GM23338 (cell line): ENCODE data around the gene STAT3. TPM values are rescaled to one million over a fixed set of nuclear protein-coding genes. Genes with fewer than 3 reads are reported as not detected.

Experiments
- ATAC-seq: fragments of 200-7000 bp; cut with Tn5 transposase; 3 replicates; pipeline ENCODE4 v1.9.1; 2020
- DNase-seq: peaks from one replicate; pipeline ENCODE4 v3.0.0-alpha.2; 2015; ENCODE audit warnings: low spot score
- H2AFZ ChIP-seq: fragments of 200-600 bp; sonication (generic); 2 replicates; pipeline ENCODE4 v1.8.0; 2016; ENCODE audit warnings: antibody characterized with exemption, mild to moderate bottlenecking, moderate library complexity
- H3F3A ChIP-seq: fragments of 200-600 bp; sonication (generic); replicated peaks from 2 replicates; pipeline ENCODE4 v1.8.0; 2017; ENCODE audit warnings: antibody characterized with exemption, mixed run types, low read depth
- H3K27ac ChIP-seq: fragments of 200-600 bp; sonication (generic); 2 replicates; pipeline ENCODE4 v1.6.1; 2016; ENCODE audit warnings: low read depth
- H3K27me3 ChIP-seq: fragments of 200-600 bp; sonication (generic); 2 replicates; pipeline ENCODE4 v1.8.0; 2016; ENCODE audit warnings: mild to moderate bottlenecking, mixed run types, moderate library complexity; ENCODE audit not compliant: insufficient read depth
- H3K36me3 ChIP-seq: fragments of 200-600 bp; sonication (generic); 2 replicates; pipeline ENCODE4 v1.8.0; 2016; ENCODE audit warnings: mild to moderate bottlenecking; ENCODE audit not compliant: insufficient read depth
- H3K4me1 ChIP-seq: fragments of 200-600 bp; sonication (generic); 2 replicates; pipeline ENCODE4 v1.8.0; 2016; ENCODE audit warnings: mild to moderate bottlenecking, moderate library complexity; ENCODE audit not compliant: insufficient read depth
- H3K4me2 ChIP-seq: fragments of 200-600 bp; sonication (generic); 2 replicates; pipeline ENCODE4 v1.7.1; 2017; ENCODE audit warnings: mixed run types
- H3K4me3 ChIP-seq: fragments of 200-600 bp; sonication (generic); 2 replicates; pipeline ENCODE4 v1.6.1; 2016; ENCODE audit warnings: mixed run types
- H3K79me2 ChIP-seq: fragments of 200-600 bp; sonication (generic); replicated peaks from 2 replicates; pipeline ENCODE4 v1.8.0; 2017; ENCODE audit warnings: mild to moderate bottlenecking; ENCODE audit not compliant: insufficient read depth
- H3K9me2 ChIP-seq: fragments of 200-600 bp; sonication (generic); 2 replicates; pipeline ENCODE4 v1.8.0; 2017; ENCODE audit not compliant: insufficient read depth
- H4K20me1 ChIP-seq: fragments of 200-600 bp; sonication (generic); replicated peaks from 2 replicates; pipeline ENCODE4 v1.8.0; 2017; ENCODE audit warnings: mild to moderate bottlenecking; ENCODE audit not compliant: insufficient read depth
- H3K27ac Mint-ChIP-seq: 2 replicates; pipeline ENCODE4 v1.8.0; 2020; ENCODE audit warnings: inconsistent platforms, mild to moderate bottlenecking, moderate library complexity, mixed read lengths
- H3K27me3 Mint-ChIP-seq: 3 replicates; pipeline ENCODE4 v1.8.0; 2022; ENCODE audit warnings: low read depth, mild to moderate bottlenecking, moderate library complexity, mixed read lengths, inconsistent platforms; ENCODE audit not compliant: insufficient read depth, poor library complexity
- H3K36me3 Mint-ChIP-seq: 3 replicates; pipeline ENCODE4 v1.8.0; 2021; ENCODE audit warnings: low read depth, mild to moderate bottlenecking, inconsistent platforms, moderate library complexity, mixed read lengths
- H3K4me1 Mint-ChIP-seq: 3 replicates; pipeline ENCODE4 v1.8.0; 2020; ENCODE audit warnings: mild to moderate bottlenecking, inconsistent platforms, mixed read lengths
- H3K4me3 Mint-ChIP-seq: 3 replicates; pipeline ENCODE4 v1.8.0; 2021; ENCODE audit warnings: moderate library complexity, mild to moderate bottlenecking, inconsistent platforms, mixed read lengths
- H3K9me3 Mint-ChIP-seq: 3 replicates; pipeline ENCODE4 v1.8.0; 2020; ENCODE audit warnings: moderate library complexity, mild to moderate bottlenecking, inconsistent platforms, mixed read lengths
- CREB1 ChIP-seq: fragments of 250-450 bp; sonication (Bioruptor Pico); IDR thresholded peaks from 2 replicates; pipeline ENCODE4 v1.5.0; 2020; ENCODE audit warnings: low read depth, mild to moderate bottlenecking, moderate library complexity
- ETS1 ChIP-seq: IDR thresholded peaks from 2 replicates; pipeline ENCODE4 v1.6.1; 2016; ENCODE audit warnings: antibody characterized with exemption
- EZH2 ChIP-seq: fragments of 200-600 bp; sonication (generic); IDR thresholded peaks from one replicate; pipeline ENCODE4 v1.8.0; 2017; ENCODE audit warnings: antibody characterized with exemption, mild to moderate bottlenecking, low read depth; ENCODE audit not compliant: unreplicated experiment
- EZH2phosphoT487 ChIP-seq: fragments of 200-600 bp; sonication (generic); IDR thresholded peaks from one replicate; pipeline ENCODE4 v1.8.1; 2018; ENCODE audit warnings: antibody characterized with exemption; ENCODE audit not compliant: unreplicated experiment
- JUNB ChIP-seq: IDR thresholded peaks from one replicate; pipeline ENCODE4 v1.6.1; 2016; ENCODE audit warnings: antibody characterized with exemption; ENCODE audit not compliant: unreplicated experiment
- NANOG ChIP-seq: IDR thresholded peaks from 2 replicates; pipeline ENCODE4 v1.6.1; 2016; ENCODE audit warnings: antibody characterized with exemption, borderline replicate concordance
- POLR2AphosphoS5 ChIP-seq: IDR thresholded peaks from 2 replicates; pipeline ENCODE4 v1.6.1; 2016; ENCODE audit warnings: antibody characterized with exemption, low read depth
- STAT1 ChIP-seq: IDR thresholded peaks from one replicate; pipeline ENCODE4 v1.6.1; 2016; ENCODE audit warnings: antibody characterized with exemption; ENCODE audit not compliant: unreplicated experiment
- ZNF114 ChIP-seq: fragments of 250-450 bp; sonication (Bioruptor Pico); IDR thresholded peaks from 2 replicates; pipeline ENCODE4 v1.5.0; 2020; ENCODE audit warnings: mild to moderate bottlenecking, moderate library complexity
- ZNF331 ChIP-seq: fragments of 250-450 bp; sonication (Bioruptor Pico); IDR thresholded peaks from 2 replicates; pipeline ENCODE4 v1.5.0; 2020; ENCODE audit warnings: low read depth, mild to moderate bottlenecking, moderate library complexity
- polyA plus RNA-seq: library from polyadenylated mRNA; unstranded; fragments of >200 nt; fragmentation: Nextera tagmentation; extraction: Ambion mirVana; gene quantifications from 2 replicates; pipeline ENCODE4 v1.2.1, GENCODE V29; 2016
- total RNA-seq: library from RNA; depleted of rRNA; stranded (reverse); fragments of >200 nt; shearing (Covaris generic); gene quantifications from 2 replicates; pipeline ENCODE4 v1.2.3, GENCODE V29; 2014
- TF ChIP-seq, protein P1 (sequence below): IDR thresholded peaks from one replicate; pipeline ENCODE4 v1.6.1; 2018; ENCODE audit warnings: antibody characterized with exemption; ENCODE audit not compliant: unreplicated experiment
- TF ChIP-seq, protein P2 (sequence below): fragments of 250-450 bp; sonication (Bioruptor Pico); IDR thresholded peaks from 2 replicates; pipeline ENCODE4 v1.5.0; 2020; ENCODE audit warnings: mild to moderate bottlenecking, moderate library complexity
- TF ChIP-seq, protein P3 (sequence below), 2 experiments: fragments of 200-600 bp in 1 of 2; sonication (generic) in 1 of 2; conservative IDR thresholded peaks; 2 replicates each; pipeline versions ENCODE4 v1.5.1 to v1.6.1; 2016 to 2017; ENCODE audit warnings: antibody characterized with exemption in 2 of 2, low read depth in 2 of 2, mild to moderate bottlenecking in 2 of 2, moderate library complexity in 1 of 2

STAT3 gene
- total and polyA plus RNA-seq, 2 experiments from 2014 or later, result 49.5 to 78.0 TPM

DNA sequence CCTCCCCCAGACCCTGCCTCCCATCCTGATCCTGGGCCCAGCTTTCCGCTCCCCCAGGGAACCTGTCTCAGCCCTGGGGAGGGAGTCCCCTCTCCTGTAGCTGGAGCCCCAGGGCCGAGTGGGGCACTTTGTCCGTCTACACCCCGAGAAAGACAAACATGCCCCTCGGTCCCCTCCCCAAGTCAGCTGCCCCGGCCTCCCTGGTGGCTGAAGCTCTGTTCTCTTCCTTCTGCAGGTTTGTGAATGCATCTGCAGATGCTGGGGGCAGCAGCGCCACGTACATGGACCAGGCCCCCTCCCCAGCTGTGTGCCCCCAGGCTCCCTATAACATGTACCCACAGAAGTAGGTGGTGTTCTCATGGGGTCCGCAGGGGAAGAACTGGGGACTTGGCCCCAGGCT is 79.1 kb downstream of the STAT3 start:
- peaks cover 38% of the 10 kb centered on the region for H3K4me1 Mint-ChIP-seq
- Histone ChIP-seq H3F3A (peaks cover 15% of the 10 kb centered on the region), H3K4me3 (no peak overlapping the region), H3K36me3 (no peaks in the 10 kb centered on the region), H3K27ac (no peak overlapping the region), H2AFZ (no peak overlapping the region), H3K79me2 (no peaks in the 10 kb centered on the region), H3K4me2 (no peak overlapping the region), H3K4me1 (peaks cover 23% of the 10 kb centered on the region), H3K27me3 (no peaks in the 10 kb centered on the region), H3K9me2 (no peaks in the 10 kb centered on the region), H4K20me1 (no peaks in the 10 kb centered on the region; the same call in 1 of the 2 replicates)
- no peak overlapping the region for H3K27ac Mint-ChIP-seq
- H3K27me3 Mint-ChIP-seq, result peaks cover 18% of the 10 kb centered on the region
- H3K9me3 Mint-ChIP-seq, result no peaks in the 10 kb centered on the region; the same call in 2 of the 3 replicates
- H3K4me3 Mint-ChIP-seq, result no peak overlapping the region
- TF ChIP-seq, protein P1, sequence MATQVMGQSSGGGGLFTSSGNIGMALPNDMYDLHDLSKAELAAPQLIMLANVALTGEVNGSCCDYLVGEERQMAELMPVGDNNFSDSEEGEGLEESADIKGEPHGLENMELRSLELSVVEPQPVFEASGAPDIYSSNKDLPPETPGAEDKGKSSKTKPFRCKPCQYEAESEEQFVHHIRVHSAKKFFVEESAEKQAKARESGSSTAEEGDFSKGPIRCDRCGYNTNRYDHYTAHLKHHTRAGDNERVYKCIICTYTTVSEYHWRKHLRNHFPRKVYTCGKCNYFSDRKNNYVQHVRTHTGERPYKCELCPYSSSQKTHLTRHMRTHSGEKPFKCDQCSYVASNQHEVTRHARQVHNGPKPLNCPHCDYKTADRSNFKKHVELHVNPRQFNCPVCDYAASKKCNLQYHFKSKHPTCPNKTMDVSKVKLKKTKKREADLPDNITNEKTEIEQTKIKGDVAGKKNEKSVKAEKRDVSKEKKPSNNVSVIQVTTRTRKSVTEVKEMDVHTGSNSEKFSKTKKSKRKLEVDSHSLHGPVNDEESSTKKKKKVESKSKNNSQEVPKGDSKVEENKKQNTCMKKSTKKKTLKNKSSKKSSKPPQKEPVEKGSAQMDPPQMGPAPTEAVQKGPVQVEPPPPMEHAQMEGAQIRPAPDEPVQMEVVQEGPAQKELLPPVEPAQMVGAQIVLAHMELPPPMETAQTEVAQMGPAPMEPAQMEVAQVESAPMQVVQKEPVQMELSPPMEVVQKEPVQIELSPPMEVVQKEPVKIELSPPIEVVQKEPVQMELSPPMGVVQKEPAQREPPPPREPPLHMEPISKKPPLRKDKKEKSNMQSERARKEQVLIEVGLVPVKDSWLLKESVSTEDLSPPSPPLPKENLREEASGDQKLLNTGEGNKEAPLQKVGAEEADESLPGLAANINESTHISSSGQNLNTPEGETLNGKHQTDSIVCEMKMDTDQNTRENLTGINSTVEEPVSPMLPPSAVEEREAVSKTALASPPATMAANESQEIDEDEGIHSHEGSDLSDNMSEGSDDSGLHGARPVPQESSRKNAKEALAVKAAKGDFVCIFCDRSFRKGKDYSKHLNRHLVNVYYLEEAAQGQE, result no peak
- TF ChIP-seq EZH2 (no peak), ETS1 (no peak), ZNF114 (CRISPR knock-in tag) (no peak), POLR2AphosphoS5 (no peak), NANOG (no peak), CREB1 (no peak), EZH2phosphoT487 (no peak), STAT1 (no peak), ZNF331 (CRISPR knock-in tag) (no peak), JUNB (no peak)
- TF ChIP-seq, protein P2, sequence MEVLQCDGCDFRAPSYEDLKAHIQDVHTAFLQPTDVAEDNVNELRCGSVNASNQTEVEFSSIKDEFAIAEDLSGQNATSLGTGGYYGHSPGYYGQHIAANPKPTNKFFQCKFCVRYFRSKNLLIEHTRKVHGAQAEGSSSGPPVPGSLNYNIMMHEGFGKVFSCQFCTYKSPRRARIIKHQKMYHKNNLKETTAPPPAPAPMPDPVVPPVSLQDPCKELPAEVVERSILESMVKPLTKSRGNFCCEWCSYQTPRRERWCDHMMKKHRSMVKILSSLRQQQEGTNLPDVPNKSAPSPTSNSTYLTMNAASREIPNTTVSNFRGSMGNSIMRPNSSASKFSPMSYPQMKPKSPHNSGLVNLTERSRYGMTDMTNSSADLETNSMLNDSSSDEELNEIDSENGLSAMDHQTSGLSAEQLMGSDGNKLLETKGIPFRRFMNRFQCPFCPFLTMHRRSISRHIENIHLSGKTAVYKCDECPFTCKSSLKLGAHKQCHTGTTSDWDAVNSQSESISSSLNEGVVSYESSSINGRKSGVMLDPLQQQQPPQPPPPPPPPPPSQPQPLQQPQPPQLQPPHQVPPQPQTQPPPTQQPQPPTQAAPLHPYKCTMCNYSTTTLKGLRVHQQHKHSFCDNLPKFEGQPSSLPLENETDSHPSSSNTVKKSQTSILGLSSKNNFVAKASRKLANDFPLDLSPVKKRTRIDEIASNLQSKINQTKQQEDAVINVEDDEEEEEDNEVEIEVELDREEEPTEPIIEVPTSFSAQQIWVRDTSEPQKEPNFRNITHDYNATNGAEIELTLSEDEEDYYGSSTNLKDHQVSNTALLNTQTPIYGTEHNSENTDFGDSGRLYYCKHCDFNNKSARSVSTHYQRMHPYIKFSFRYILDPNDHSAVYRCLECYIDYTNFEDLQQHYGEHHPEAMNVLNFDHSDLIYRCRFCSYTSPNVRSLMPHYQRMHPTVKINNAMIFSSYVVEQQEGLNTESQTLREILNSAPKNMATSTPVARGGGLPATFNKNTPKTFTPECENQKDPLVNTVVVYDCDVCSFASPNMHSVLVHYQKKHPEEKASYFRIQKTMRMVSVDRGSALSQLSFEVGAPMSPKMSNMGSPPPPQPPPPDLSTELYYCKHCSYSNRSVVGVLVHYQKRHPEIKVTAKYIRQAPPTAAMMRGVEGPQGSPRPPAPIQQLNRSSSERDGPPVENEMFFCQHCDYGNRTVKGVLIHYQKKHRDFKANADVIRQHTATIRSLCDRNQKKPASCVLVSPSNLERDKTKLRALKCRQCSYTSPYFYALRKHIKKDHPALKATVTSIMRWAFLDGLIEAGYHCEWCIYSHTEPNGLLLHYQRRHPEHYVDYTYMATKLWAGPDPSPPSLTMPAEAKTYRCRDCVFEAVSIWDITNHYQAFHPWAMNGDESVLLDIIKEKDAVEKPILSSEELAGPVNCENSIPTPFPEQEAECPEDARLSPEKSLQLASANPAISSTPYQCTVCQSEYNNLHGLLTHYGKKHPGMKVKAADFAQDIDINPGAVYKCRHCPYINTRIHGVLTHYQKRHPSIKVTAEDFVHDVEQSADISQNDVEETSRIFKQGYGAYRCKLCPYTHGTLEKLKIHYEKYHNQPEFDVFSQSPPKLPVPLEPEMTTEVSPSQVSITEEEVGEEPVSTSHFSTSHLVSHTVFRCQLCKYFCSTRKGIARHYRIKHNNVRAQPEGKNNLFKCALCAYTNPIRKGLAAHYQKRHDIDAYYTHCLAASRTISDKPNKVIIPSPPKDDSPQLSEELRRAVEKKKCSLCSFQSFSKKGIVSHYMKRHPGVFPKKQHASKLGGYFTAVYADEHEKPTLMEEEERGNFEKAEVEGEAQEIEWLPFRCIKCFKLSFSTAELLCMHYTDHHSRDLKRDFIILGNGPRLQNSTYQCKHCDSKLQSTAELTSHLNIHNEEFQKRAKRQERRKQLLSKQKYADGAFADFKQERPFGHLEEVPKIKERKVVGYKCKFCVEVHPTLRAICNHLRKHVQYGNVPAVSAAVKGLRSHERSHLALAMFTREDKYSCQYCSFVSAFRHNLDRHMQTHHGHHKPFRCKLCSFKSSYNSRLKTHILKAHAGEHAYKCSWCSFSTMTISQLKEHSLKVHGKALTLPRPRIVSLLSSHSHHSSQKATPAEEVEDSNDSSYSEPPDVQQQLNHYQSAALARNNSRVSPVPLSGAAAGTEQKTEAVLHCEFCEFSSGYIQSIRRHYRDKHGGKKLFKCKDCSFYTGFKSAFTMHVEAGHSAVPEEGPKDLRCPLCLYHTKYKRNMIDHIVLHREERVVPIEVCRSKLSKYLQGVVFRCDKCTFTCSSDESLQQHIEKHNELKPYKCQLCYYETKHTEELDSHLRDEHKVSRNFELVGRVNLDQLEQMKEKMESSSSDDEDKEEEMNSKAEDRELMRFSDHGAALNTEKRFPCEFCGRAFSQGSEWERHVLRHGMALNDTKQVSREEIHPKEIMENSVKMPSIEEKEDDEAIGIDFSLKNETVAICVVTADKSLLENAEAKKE (CRISPR knock-in tag), result no peak
- TF ChIP-seq, protein P3, sequence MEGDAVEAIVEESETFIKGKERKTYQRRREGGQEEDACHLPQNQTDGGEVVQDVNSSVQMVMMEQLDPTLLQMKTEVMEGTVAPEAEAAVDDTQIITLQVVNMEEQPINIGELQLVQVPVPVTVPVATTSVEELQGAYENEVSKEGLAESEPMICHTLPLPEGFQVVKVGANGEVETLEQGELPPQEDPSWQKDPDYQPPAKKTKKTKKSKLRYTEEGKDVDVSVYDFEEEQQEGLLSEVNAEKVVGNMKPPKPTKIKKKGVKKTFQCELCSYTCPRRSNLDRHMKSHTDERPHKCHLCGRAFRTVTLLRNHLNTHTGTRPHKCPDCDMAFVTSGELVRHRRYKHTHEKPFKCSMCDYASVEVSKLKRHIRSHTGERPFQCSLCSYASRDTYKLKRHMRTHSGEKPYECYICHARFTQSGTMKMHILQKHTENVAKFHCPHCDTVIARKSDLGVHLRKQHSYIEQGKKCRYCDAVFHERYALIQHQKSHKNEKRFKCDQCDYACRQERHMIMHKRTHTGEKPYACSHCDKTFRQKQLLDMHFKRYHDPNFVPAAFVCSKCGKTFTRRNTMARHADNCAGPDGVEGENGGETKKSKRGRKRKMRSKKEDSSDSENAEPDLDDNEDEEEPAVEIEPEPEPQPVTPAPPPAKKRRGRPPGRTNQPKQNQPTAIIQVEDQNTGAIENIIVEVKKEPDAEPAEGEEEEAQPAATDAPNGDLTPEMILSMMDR (conservative IDR thresholded peaks at IDR 0.05; ENCODE audit: low read depth in 2 of 2), result no peak
- ATAC-seq (no peak), DNase-seq (no peak)
- H3K36me3 Mint-ChIP-seq, result no peaks in the 10 kb centered on the region; the same call in 2 of the 3 replicates
